Tibial nerve (tissue), 3 donors: Measurements from ENCODE around the gene PDE6H.

Source experiments
- POLR2A ChIP-seq, 2 donors: fragments of 450-650 bp; IDR thresholded peaks; one replicate each; pipeline ENCODE4 v1.6.1; 2017; ENCODE audit warnings: antibody characterized with exemption in 2 of 2, mild to moderate bottlenecking in 2 of 2, moderate library complexity in 2 of 2
- TF ChIP-seq, protein P1 (sequence below), 5 experiments: fragments of 200-600 bp in 3 of 5; fragments of 450-650 bp in 2 of 5; sonication (generic) in 3 of 5; IDR thresholded peaks; one replicate each; pipeline ENCODE4 v1.5.1; 2016 to 2019; ENCODE audit warnings: antibody characterized with exemption in 5 of 5, mild to moderate bottlenecking in 3 of 5, moderate library complexity in 2 of 5

DNA sequence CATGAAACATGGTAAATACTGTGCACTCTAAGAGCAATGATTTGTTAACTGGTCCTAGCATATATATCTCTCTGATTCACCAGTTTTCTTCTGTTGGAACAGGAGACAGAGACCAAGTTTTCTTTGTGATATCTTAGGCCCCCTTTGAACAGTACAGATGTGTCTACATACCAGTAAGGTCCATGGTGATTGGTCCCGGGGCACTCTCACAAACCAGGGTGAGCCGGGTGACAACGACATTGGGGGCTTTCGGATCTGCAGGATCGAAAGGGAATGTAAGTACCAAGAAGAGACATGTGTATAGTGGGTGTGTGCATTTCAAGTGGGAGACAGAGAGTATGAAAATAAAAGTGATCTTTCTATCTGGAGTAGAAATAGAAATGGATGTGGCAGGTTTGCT lies 23.2 kb upstream of the PDE6H start:
- TF ChIP-seq, protein P1, sequence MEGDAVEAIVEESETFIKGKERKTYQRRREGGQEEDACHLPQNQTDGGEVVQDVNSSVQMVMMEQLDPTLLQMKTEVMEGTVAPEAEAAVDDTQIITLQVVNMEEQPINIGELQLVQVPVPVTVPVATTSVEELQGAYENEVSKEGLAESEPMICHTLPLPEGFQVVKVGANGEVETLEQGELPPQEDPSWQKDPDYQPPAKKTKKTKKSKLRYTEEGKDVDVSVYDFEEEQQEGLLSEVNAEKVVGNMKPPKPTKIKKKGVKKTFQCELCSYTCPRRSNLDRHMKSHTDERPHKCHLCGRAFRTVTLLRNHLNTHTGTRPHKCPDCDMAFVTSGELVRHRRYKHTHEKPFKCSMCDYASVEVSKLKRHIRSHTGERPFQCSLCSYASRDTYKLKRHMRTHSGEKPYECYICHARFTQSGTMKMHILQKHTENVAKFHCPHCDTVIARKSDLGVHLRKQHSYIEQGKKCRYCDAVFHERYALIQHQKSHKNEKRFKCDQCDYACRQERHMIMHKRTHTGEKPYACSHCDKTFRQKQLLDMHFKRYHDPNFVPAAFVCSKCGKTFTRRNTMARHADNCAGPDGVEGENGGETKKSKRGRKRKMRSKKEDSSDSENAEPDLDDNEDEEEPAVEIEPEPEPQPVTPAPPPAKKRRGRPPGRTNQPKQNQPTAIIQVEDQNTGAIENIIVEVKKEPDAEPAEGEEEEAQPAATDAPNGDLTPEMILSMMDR (IDR thresholded peaks at IDR 0.05) = no peak
- TF ChIP-seq POLR2A (IDR thresholded peaks at IDR 0.05) = no peak
